GM19372 (cell line): ENCODE measurements around the gene EPC2.
"Not testable (repeated sequence)": the region's sequence is repeated elsewhere in the genome, so short reads cannot be mapped to it uniquely, and the experiment has no call there.

ENCODE experiments used
- ATAC-seq: cut with Tn5 transposase; IDR thresholded peaks from one replicate; pipeline ENCODE4 v1.9.1; 2021; ENCODE audit warnings: mild to moderate bottlenecking, low read depth, moderate library complexity; ENCODE audit not compliant: unreplicated experiment

Gene EPC2

GRCh38 chr2:148670773-148671172 lies 26.2 kb downstream of the EPC2 start:
- no peak for ATAC-seq

GRCh38 chr2:148674063-148675020 lies 29.8 kb downstream of the EPC2 start:
- ATAC-seq: no peak

DNA sequence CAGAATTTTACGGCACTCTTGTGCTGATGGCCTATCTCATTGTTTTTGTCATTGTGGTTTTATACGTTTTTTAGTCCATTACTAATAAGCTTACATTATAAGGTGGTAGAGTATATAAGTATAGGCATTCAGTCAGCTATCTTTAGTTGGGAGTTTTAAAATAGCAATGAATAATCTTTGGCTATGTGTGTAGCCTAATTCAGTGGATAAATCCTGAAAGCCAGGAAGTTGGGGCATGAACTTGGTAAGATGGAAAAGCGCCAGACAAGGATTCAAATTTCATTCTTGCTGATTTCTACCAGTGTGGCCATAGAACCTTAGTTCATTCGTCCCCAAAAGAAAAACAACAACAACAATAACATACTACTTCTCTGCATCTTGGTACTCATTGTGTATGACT lies 31.2 kb downstream of the EPC2 start:
- no peak for ATAC-seq

DNA sequence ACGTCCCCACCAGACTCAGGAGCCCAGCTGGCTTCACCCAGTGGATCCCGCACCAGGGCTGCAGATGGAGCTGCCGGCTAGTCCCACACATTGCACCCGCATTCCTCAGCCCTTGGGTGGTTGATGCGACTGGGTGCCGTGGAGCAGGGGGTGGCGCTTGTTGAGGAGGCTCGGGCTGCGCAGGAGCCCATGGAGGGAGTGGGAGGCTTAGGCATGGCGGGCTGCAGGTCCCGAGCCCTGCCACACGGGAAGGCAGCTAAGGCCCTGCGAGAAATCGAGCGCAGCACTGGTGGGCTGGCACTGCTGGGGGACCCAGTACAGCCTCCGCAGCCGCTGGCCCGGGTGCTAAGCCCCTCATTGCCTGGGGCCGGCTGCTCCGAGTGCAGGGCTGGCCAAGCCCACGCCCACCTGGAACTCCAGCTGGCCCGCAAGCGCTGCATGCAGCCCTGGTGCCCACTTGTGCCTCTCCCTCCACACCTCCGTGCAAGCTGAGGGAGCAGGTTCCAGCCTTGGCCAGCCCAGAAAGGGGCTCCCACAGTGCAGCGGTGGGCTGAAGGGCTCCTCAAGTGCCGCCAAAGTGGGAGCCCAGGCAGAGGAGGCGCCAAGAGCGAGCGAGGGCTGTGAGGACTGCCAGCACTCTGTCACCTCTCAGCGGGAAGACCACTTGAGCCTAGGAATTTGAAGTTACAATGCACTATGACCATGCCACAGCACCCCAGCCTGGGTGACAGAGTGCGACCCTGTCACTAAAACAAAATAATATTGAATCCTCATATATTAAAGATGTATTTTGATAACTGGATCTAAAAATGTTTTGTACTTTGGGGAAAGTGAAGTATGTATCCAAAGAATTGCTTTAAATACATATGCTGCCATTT lies 34.0 kb downstream of the EPC2 start:
- ATAC-seq: not testable (repeated sequence)

- ATAC-seq: no peak
Measured at GRCh38 chr2:148680462-148680861, 35.9 kb downstream of the EPC2 start.

- ATAC-seq: no peak
Measured at GRCh38 chr2:148681443-148681842, 36.9 kb downstream of the EPC2 start.

- not testable (repeated sequence) for ATAC-seq
Measured at GRCh38 chr2:148681862-148682261, 37.3 kb downstream of the EPC2 start.

DNA sequence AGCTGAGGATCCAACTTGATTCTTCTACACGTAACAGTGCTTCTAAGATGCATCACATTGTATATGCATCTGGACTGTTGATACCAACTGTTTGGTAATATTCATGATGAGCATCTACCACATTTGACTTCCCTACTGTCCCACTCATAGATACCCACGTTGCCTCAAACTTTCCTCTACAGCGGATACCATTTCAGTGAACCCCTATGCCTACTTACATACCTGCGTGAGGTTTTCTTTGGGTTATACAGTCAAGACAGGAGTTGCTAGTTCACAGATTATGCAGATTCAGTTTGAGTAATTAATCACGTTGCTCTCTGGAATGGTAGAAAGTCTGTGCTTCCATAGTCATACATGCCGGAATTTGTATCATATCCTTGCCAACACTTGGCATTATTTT lies 40.0 kb downstream of the EPC2 start:
- ATAC-seq: no peak

DNA sequence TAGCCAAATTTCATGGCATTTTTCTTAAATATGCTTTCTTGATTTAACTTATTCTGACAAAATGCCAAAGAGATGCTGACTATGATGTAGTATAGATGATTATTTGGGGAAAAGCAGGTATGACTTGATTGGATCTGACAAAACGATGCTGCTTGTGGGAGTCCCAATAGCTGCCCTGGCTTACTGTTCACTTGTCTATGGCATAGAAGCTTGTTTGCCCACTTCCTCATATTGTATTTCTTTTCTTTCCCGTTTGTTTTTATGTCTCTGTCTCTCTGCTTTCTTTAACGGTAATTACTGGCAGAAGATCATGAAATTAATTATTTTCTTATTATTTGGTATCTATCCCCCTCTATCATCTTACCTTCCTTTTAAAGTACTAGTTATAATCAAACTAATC lies 43.0 kb downstream of the EPC2 start:
- ATAC-seq: no peak

GRCh38 chr2:148688011-148688410 lies 43.5 kb downstream of the EPC2 start:
- not testable (repeated sequence) for ATAC-seq

- ATAC-seq: no peak
Measured at GRCh38 chr2:148696985-148697384, 52.4 kb downstream of the EPC2 start.

DNA sequence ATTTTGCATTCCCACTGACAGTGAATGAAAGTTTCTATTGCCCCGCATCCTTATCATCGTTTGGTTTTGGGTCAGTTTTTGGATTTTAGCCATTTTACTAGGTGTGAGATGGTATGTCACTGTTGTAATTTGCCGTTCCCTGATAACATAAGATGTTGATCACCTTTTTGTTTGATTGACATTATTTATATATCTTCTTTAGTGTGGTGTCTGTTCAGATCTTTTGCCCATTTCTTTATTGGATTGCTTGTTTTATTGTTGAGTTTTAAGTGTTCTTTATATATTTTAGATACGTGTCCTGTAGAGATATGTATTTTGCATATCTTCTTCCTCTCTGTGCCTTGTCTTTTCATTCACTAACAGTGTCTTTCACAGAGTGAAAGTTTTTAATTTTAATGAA lies 55.3 kb downstream of the EPC2 start:
- ATAC-seq: no peak

- ATAC-seq: no peak
Measured at GRCh38 chr2:148701039-148701438, 56.5 kb downstream of the EPC2 start.

DNA sequence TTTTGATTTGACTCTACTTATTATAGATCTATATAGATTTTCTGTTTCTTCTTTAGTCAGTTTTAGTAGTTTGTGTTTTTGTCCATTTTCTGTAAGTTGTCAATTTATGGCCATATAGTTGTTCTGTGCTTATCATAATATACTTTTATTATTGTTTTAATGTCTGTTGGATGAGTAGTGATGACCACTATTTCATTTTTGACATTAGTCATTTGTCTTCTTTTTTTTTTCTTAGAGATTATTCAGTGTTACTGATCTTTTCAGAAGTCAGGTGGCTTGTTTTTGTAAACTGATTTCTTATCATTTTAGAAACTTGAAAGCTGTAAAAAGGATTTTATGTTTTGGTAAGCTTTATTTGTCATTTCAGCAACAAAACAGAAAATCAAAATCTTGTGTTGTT lies 57.3 kb downstream of the EPC2 start:
- no peak for ATAC-seq

- no peak for ATAC-seq
Measured at GRCh38 chr2:148702475-148702874, 57.9 kb downstream of the EPC2 start.

- ATAC-seq: no peak
Measured at GRCh38 chr2:148704247-148704646, 59.7 kb downstream of the EPC2 start.

GRCh38 chr2:148716378-148716920 lies 71.9 kb downstream of the EPC2 start:
- ATAC-seq: no peak

GRCh38 chr2:148718039-148718438 lies 73.5 kb downstream of the EPC2 start:
- no peak for ATAC-seq

GRCh38 chr2:148719195-148719749 lies 74.7 kb downstream of the EPC2 start:
- ATAC-seq: no peak

DNA sequence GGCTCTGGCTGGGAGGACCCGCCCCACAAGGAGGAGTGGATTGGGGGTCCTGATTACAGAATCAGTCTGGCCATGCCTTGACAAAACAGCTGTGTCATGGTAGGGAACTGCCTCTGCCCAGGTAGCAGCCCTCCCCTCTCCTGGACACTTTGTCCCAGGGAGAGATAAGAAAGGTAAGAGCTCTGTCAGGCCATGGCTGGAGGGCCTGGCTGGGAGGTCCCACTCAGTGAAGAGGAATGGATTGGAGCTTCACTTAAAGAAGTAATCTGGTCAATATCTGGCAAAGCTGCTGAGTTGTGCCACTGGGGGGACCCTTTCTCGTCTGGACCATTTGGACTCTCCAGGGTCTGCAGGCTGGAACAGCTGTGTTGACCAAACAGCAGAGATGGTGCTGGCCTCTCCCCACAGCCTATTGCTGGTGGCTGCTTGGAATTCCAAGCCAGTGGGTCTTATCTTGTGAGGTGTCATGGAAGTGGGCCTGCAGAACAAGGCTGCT lies 75.4 kb downstream of the EPC2 start:
- ATAC-seq: no peak
